CD4-positive, alpha-beta T cell (primary cell): ENCODE measurements around the gene MASP1. TPM values are rescaled to one million over a fixed set of nuclear protein-coding genes. Genes with fewer than 3 reads are reported as not detected.

ENCODE experiments used
- ATAC-seq: fragments of 200-7000 bp; cut with Tn5 transposase; one replicate; pipeline ENCODE4 v1.10.0; 2022; ENCODE audit warnings: mild to moderate bottlenecking; ENCODE audit not compliant: poor library complexity
- CTCF ChIA-PET: fragments of 350-600 bp; sonication (Branson Sonifier 250); formaldehyde crosslinking; loops from one replicate; lab custom pipeline; 2021; ENCODE audit warnings: antibody characterized with exemption, inconsistent platforms; lab: Charles Lee
- POLR2A ChIA-PET: fragments of 350-600 bp; sonication (Branson Sonifier 250); formaldehyde crosslinking; loops from one replicate; lab custom pipeline; 2021; ENCODE audit warnings: antibody characterized with exemption, inconsistent platforms; lab: Charles Lee
- DNase-seq, 14 experiments: peaks; one replicate each; pipeline ENCODE4 v3.0.0-alpha.2; 2013 to 2020; ENCODE audit warnings: mixed read lengths in 2 of 14
- H3K27ac ChIP-seq, 2 donors: one replicate each; pipeline versions ENCODE4 v1.5.1 to v1.7.0; 2013; ENCODE audit warnings: low read length in 2 of 2, low read depth in 1 of 2, mild to moderate bottlenecking in 1 of 2
- H3K27me3 ChIP-seq, 2 experiments: 1 replicate in 1 of 2; 2 replicates in 1 of 2; pipeline versions ENCODE4 v1.6.1 to v1.7.0; 2013; ENCODE audit warnings: low read length in 2 of 2, control low read depth in 1 of 2, mild to moderate bottlenecking in 1 of 2, moderate library complexity in 1 of 2; ENCODE audit not compliant: insufficient read depth in 2 of 2, control insufficient read depth in 1 of 2
- H3K36me3 ChIP-seq: one replicate; pipeline ENCODE4 v1.6.1; 2013; ENCODE audit warnings: low read length, control low read depth; ENCODE audit not compliant: insufficient read depth
- H3K4me1 ChIP-seq: one replicate; pipeline ENCODE4 v1.6.1; 2013; ENCODE audit warnings: low read length, control low read depth; ENCODE audit not compliant: insufficient read depth
- H3K4me3 ChIP-seq: one replicate; pipeline ENCODE4 v1.5.1; 2013; ENCODE audit warnings: mild to moderate bottlenecking, low read length, moderate library complexity
- H3K9me3 ChIP-seq, 2 experiments: 1 replicate in 1 of 2; 2 replicates in 1 of 2; pipeline versions ENCODE4 v1.6.1 to v1.7.0; 2013; ENCODE audit warnings: low read length in 2 of 2, mild to moderate bottlenecking in 2 of 2, control low read depth in 1 of 2, moderate library complexity in 1 of 2; ENCODE audit not compliant: control insufficient read depth in 1 of 2, insufficient read depth in 1 of 2
- H3K27ac Mint-ChIP-seq: one replicate; pipeline ENCODE4 v1.8.0; 2020; ENCODE audit warnings: mixed read lengths
- H3K27me3 Mint-ChIP-seq: one replicate; pipeline ENCODE4 v1.8.0; 2021; ENCODE audit warnings: mixed read lengths
- H3K36me3 Mint-ChIP-seq: one replicate; pipeline ENCODE4 v1.8.0; 2021; ENCODE audit warnings: low read depth, mixed read lengths
- H3K4me1 Mint-ChIP-seq: one replicate; pipeline ENCODE4 v1.8.0; 2021; ENCODE audit warnings: low read depth, mixed read lengths
- H3K4me3 Mint-ChIP-seq: one replicate; pipeline ENCODE4 v1.8.0; 2020; ENCODE audit warnings: mild to moderate bottlenecking, mixed read lengths
- H3K9me3 Mint-ChIP-seq: one replicate; pipeline ENCODE4 v1.8.0; 2020; ENCODE audit warnings: mixed read lengths
- intact Hi-C, 2 experiments: fragments of 100-400 bp; cut with DNase I in 1 of 2; cut with micrococcal nuclease in 1 of 2; formaldehyde crosslinking; loops; one replicate each; pipeline versions ENCODE4 v1.15.1 to v1.9.0; 2023 to 2025; cut with DNase I, micrococcal nuclease
- total RNA-seq, 174 experiments: library from RNA in 2 of 174; stranded (reverse) in 2 of 174; gene quantifications; one replicate each; pipeline ENCODE4 v1.2.3 and lab custom pipeline; 2021 to 2026
- TF ChIP-seq, protein P1 (sequence below): fragments of 200-600 bp; IDR thresholded peaks from one replicate; pipeline ENCODE4 v1.8.0; 2022; ENCODE audit warnings: antibody characterized with exemption, mild to moderate bottlenecking

The MASP1 gene
- total RNA-seq, 2 experiments from 2014 or later = not detected

DNA sequence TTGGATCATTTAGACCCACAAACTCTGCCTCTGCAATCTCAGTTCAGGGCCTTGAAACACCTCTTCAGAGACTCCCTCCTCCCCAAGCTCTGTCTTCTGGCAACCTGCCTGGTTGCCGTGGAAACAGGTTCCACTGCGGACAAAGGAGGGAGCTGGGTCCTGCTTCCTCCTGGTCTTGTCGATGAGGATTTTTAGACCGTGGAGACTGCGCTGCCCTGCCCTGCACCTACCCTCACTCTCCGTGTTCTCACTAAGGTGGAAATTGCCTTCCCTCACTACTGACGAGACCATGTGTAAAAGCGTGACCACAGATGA lies 94.2 kb downstream of the MASP1 start, which contains the start of gene RTP1:
Gene RTP1, plus strand, starts transcription at position 152 of the 315 bp plus-strand sequence. Its CDS starts 30 bp downstream, at position 182.
- Histone ChIP-seq H3K9me3 (no peaks in the 10 kb centered on the region), H3K4me1 (no peaks in the 10 kb centered on the region), H3K36me3 (no peaks in the 10 kb centered on the region), H3K27ac (no peak within 1 kb of the TSS), H3K4me3 (no peak within 1 kb of the TSS), H3K27me3 (peaks cover 0 to 4% of the 10 kb centered on the region in 2 experiments)
- peaks cover 16% of the 10 kb centered on the region for H3K27me3 Mint-ChIP-seq
- ATAC-seq = no peak
- no peak for DNase-seq
- no peak within 1 kb of the TSS for H3K27ac Mint-ChIP-seq
- no peaks in the 10 kb centered on the region for H3K36me3 Mint-ChIP-seq
- intact Hi-C loops = no loop called here
- H3K4me3 Mint-ChIP-seq = no peak within 1 kb of the TSS
- no peaks in the 10 kb centered on the region for H3K9me3 Mint-ChIP-seq
- TF ChIP-seq, protein P1, sequence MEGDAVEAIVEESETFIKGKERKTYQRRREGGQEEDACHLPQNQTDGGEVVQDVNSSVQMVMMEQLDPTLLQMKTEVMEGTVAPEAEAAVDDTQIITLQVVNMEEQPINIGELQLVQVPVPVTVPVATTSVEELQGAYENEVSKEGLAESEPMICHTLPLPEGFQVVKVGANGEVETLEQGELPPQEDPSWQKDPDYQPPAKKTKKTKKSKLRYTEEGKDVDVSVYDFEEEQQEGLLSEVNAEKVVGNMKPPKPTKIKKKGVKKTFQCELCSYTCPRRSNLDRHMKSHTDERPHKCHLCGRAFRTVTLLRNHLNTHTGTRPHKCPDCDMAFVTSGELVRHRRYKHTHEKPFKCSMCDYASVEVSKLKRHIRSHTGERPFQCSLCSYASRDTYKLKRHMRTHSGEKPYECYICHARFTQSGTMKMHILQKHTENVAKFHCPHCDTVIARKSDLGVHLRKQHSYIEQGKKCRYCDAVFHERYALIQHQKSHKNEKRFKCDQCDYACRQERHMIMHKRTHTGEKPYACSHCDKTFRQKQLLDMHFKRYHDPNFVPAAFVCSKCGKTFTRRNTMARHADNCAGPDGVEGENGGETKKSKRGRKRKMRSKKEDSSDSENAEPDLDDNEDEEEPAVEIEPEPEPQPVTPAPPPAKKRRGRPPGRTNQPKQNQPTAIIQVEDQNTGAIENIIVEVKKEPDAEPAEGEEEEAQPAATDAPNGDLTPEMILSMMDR = no peak
- CTCF ChIA-PET = no interaction called here
- POLR2A ChIA-PET = no interaction called here
- H3K4me1 Mint-ChIP-seq = no peaks in the 10 kb centered on the region

DNA sequence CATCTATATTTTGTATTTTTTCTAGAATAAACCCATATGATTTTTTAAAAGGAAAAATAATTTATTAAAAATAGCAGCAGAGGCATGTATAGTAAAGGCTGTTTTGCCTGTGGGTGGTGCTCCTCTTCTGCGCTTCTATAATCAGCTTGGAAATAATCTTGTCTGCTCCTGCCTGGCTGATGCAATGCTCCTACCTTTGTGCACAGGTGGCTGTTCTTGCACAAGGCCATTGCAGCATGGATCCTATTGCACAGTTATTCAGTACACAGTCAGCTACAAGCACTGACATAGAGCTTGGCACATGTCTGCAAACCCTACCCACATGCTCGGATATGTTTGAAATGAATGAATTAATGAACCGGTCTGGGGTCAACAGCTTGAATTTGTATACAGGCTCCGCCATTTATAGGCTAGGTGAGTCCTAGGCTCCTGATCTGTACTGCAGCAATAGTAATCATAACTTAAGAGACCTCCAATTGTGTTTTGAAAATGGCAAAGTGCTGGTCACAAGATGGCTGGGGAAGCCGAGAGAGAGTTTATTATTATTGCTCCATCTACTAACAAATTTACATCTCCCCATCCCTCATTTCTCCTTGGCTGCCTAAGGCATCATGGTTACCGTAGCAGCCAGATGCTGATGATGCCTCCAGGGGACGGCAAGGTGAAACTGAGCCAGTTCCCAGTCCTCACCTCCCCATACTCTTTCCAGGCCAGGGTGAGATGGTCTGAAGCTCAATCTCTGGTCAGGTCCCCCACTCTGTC lies 94.8 kb downstream of the MASP1 start:
- Mint-ChIP-seq H3K27ac (no peak overlapping the region), H3K27me3 (peaks cover 18% of the 10 kb centered on the region), H3K36me3 (no peaks in the 10 kb centered on the region), H3K4me1 (no peaks in the 10 kb centered on the region), H3K9me3 (no peaks in the 10 kb centered on the region), H3K4me3 (no peak overlapping the region)
- intact Hi-C loops = no loop called here
- ChIA-PET POLR2A (no interaction called here), CTCF (no interaction called here)
- H3K27ac ChIP-seq = no peak overlapping the region
- no peak for DNase-seq
- no peaks in the 10 kb centered on the region for H3K9me3 ChIP-seq
- no peak overlapping the region for H3K4me3 ChIP-seq
- H3K36me3 ChIP-seq = no peaks in the 10 kb centered on the region
- TF ChIP-seq, protein P1 = no peak
- no peak for ATAC-seq
- peaks cover 0 to 4% of the 10 kb centered on the region in 2 experiments for H3K27me3 ChIP-seq
- H3K4me1 ChIP-seq = no peaks in the 10 kb centered on the region

DNA sequence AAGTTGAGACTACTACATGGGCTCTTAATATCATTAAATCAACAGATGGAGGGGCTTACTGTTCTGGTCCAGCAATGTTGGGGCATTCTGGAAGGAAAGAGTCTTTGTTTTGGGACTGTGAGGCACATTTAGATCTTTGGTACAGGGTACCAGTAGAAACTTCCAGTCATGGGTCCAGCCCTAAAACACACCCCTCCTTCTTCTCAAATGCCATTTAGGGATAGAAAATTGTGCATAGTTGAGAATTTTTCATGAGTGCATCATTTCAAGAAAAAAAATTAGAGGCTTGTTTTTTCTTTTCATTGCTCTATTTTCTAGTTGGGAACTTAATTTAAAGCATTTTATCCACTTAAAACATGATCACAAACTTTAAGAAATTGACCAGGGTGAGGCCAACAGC lies 98.4 kb downstream of the MASP1 start:
- Histone ChIP-seq H3K27ac (no peak overlapping the region), H3K9me3 (no peaks in the 10 kb centered on the region), H3K4me1 (no peaks in the 10 kb centered on the region), H3K27me3 (peaks cover 5 to 11% of the 10 kb centered on the region in 2 experiments), H3K4me3 (no peak overlapping the region), H3K36me3 (no peaks in the 10 kb centered on the region)
- ChIA-PET CTCF (no interaction called here), POLR2A (no interaction called here)
- Mint-ChIP-seq H3K27me3 (peaks cover 43% of the 10 kb centered on the region), H3K27ac (no peak overlapping the region), H3K4me1 (no peaks in the 10 kb centered on the region), H3K9me3 (peaks cover under 1% of the 10 kb centered on the region), H3K4me3 (no peak overlapping the region), H3K36me3 (no peaks in the 10 kb centered on the region)
- TF ChIP-seq, protein P1 = no peak
- DNase-seq (no peak), ATAC-seq (no peak)
- intact Hi-C loops = no loop called here
